RWPE2 (cell line): Measurements from ENCODE around the gene ZSWIM3.

Experiments
- ATAC-seq: fragments of 200-7000 bp; cut with Tn5 transposase; 3 replicates; pipeline ENCODE4 v1.9.1; 2021; ENCODE audit warnings: low read depth
- DNase-seq: peaks from one replicate; pipeline ENCODE4 v3.0.0-alpha.2; 2020; ENCODE audit warnings: low spot score
- H3K27ac ChIP-seq: fragments of 450-650 bp; 2 replicates; pipeline ENCODE4 v1.5.1; 2017; ENCODE audit warnings: mild to moderate bottlenecking; ENCODE audit not compliant: poor library complexity, severe bottlenecking
- H3K27me3 ChIP-seq: fragments of 250-450 bp; sonication (Bioruptor Pico); 2 replicates; pipeline ENCODE4 v1.5.1; 2021; ENCODE audit warnings: mild to moderate bottlenecking, moderate library complexity; ENCODE audit not compliant: insufficient read depth, poor library complexity, severe bottlenecking
- H3K36me3 ChIP-seq: fragments of 250-450 bp; sonication (Bioruptor Pico); 2 replicates; pipeline ENCODE4 v1.5.1; 2020; ENCODE audit warnings: low read depth, mild to moderate bottlenecking, moderate library complexity
- H3K4me1 ChIP-seq: fragments of 250-450 bp; sonication (Bioruptor Pico); 2 replicates; pipeline ENCODE4 v1.5.1; 2021; ENCODE audit warnings: mild to moderate bottlenecking, moderate library complexity; ENCODE audit not compliant: insufficient read depth, poor library complexity, severe bottlenecking
- H3K4me3 ChIP-seq: fragments of 250-450 bp; sonication (Bioruptor Pico); 2 replicates; pipeline ENCODE4 v1.5.1; 2021; ENCODE audit warnings: mild to moderate bottlenecking, moderate library complexity; ENCODE audit not compliant: severe bottlenecking
- H3K9me3 ChIP-seq: fragments of 250-450 bp; sonication (Bioruptor Pico); 2 replicates; pipeline ENCODE4 v1.5.1; 2021; ENCODE audit warnings: mild to moderate bottlenecking, moderate library complexity; ENCODE audit not compliant: severe bottlenecking
- CTCF ChIP-seq: fragments of 450-650 bp; IDR thresholded peaks from one replicate; pipeline ENCODE4 v1.5.1; 2017; ENCODE audit warnings: mild to moderate bottlenecking, moderate library complexity; ENCODE audit not compliant: poor library complexity, severe bottlenecking

ZSWIM3 gene

DNA sequence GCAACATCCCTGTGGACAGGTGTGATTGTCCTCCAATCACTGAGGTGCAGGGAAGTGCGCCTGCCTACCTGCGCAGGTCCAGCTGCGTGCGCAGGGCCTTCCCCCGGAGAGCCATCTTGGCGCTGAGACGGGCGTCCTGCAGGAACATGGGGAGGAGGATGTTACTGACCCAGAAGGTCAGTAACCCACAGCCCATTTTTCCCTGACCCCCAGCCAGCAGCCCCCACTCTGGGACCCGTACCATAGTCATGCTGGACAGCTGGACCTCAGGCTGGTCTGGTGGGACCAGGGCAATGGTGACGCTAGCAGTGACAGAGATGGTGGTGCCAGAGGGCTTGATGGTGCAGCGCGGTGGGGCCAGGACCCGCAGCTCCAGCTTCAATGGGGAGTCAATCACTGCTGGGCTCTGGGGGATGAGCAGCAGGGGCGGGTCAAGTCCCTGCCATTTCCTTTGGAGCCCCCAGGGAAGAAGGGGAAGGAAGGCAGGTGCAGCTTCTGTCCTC lies 44.8 kb downstream of the ZSWIM3 start:
- H3K27me3 ChIP-seq: no peaks in the 10 kb centered on the region
- H3K9me3 ChIP-seq: no peaks in the 10 kb centered on the region
- H3K4me1 ChIP-seq: peaks cover 10% of the 10 kb centered on the region
- no peak overlapping the region for H3K4me3 ChIP-seq
- no peak overlapping the region for H3K27ac ChIP-seq
- TF ChIP-seq CTCF: no peak
- H3K36me3 ChIP-seq: peaks cover 8% of the 10 kb centered on the region
- ATAC-seq (no peak), DNase-seq (no peak)

- H3K4me3 ChIP-seq: no peak overlapping the region
- DNase-seq (no peak), ATAC-seq (peak; percentile 1; the same call in 2 of the 3 replicates)
- H3K27me3 ChIP-seq: no peaks in the 10 kb centered on the region
- H3K4me1 ChIP-seq: peaks cover 10% of the 10 kb centered on the region
- H3K9me3 ChIP-seq: no peaks in the 10 kb centered on the region
- H3K27ac ChIP-seq: no peak overlapping the region
- TF ChIP-seq CTCF: no peak
- no peaks in the 10 kb centered on the region for H3K36me3 ChIP-seq
Measured at GRCh38 chr20:45904583-45905504, 47.4 kb downstream of the ZSWIM3 start.

- peak; percentile 93 for DNase-seq
- Histone ChIP-seq H3K36me3 (no peaks in the 10 kb centered on the region), H3K4me1 (peaks cover 10% of the 10 kb centered on the region)
Measured at GRCh38 chr20:45905505-45906079, 48.2 kb downstream of the ZSWIM3 start.

GRCh38 chr20:45907219-45907948 lies 50.0 kb downstream of the ZSWIM3 start:
- no peaks in the 10 kb centered on the region for H3K27me3 ChIP-seq

More at GRCh38 chr20:45905505-45906079, 48.2 kb downstream of the ZSWIM3 start:
- H3K9me3 ChIP-seq: no peaks in the 10 kb centered on the region
- no peak overlapping the region for H3K4me3 ChIP-seq
- no peak for TF ChIP-seq CTCF
- peak overlapping the region; percentile 8 for H3K27ac ChIP-seq
- peak; percentile 94 for ATAC-seq
- H3K27me3 ChIP-seq: no peaks in the 10 kb centered on the region

More at GRCh38 chr20:45907219-45907948, 50.0 kb downstream of the ZSWIM3 start:
- Histone ChIP-seq H3K36me3 (no peaks in the 10 kb centered on the region), H3K4me3 (no peak overlapping the region), H3K27ac (no peak overlapping the region), H3K4me1 (peaks cover 24% of the 10 kb centered on the region), H3K9me3 (no peaks in the 10 kb centered on the region)
- ATAC-seq (no peak), DNase-seq (no peak)
- no peak for TF ChIP-seq CTCF
